ENCODE data around the gene MED29. TPM values are rescaled to one million over a fixed set of nuclear protein-coding genes. Genes with fewer than 3 reads are reported as not detected.
A peak's percentile ranks its signal among the peaks of the same experiment; 100 is the strongest.

MED29 gene
- total and polyA plus RNA-seq, 10 of the 15 experiments (the other 5 are each of a cell fraction or from before 2014, with no cell fraction given), result 3.2 to 36.6 (median 22.8) TPM

- peak overlapping the region; percentile 83 for H3K4me2 ChIP-seq (ENCODE audit: control insufficient read depth, insufficient read depth)
- intact Hi-C loops (cut with micrococcal nuclease; ENCODE audit: unreplicated experiment) (loop anchor here (10.0 kb wide), 1 partner anchor 433 kb away; the partner anchor contains the start of gene FBXO17), in situ Hi-C loops (cut with MboI) (no loop called here)
- peak overlapping the region; percentile 80 for H3K9ac ChIP-seq (ENCODE audit: control insufficient read depth, insufficient read depth, low read length)
- 0 out of 3 replicates have a peak, but pooled peaks have one; percentile 0 for ATAC-seq
- ChIA-PET CTCF (interaction anchor here (1.4 kb wide), 1 partner anchor 10 kb away, joined by 14 read pairs; no protein-coding TSS in a partner anchor), RAD21 (ENCODE audit: unreplicated experiment) (interaction anchor here (1.0 to 4.5 kb wide), 2 partner anchors 10 to 66 kb away, joined by 3 to 37 read pairs; partner anchors contain the start of gene SAMD4B), POLR2A (interaction anchor here (1.2 to 3.9 kb wide), 4 partner anchors 10 to 38 kb away, joined by 3 to 39 read pairs (median 6); partner anchors contain the start of genes MED29, PAF1, RPS16 and SUPT5H), SMC1A (ENCODE audit: uncharacterized antibody, unreplicated experiment) (interaction anchor here (1.4 to 3.0 kb wide), 2 partner anchors 9 to 17 kb away, joined by 4 to 18 read pairs; partner anchors contain the start of genes MED29 and PAF1)
- DNase-seq (ENCODE audit: low read depth, low spot score), result no peak
- H3K4me1 ChIP-seq (ENCODE audit: control insufficient read depth, insufficient read depth, low read length), result peaks cover 38% of the 10 kb centered on the region
- H3K27ac ChIP-seq (ENCODE audit: control insufficient read depth, insufficient read depth), result peak overlapping the region; percentile 100
- peaks cover 62% of the 10 kb centered on the region for H3K79me2 ChIP-seq (ENCODE audit: control insufficient read depth, insufficient read depth, low read length)
- H3K9me3 ChIP-seq (replicated peaks; ENCODE audit: control insufficient read depth, insufficient read depth, low read length), result no peaks in the 10 kb centered on the region
- H3K4me3 ChIP-seq, result peak overlapping the region; percentile 98
- H4K20me1 ChIP-seq (ENCODE audit: control insufficient read depth, insufficient read depth), result no peaks in the 10 kb centered on the region
- FAIRE-seq, result no peak
- no peak overlapping the region for H2AFZ ChIP-seq (ENCODE audit: control insufficient read depth, low read depth, low read length)
- 2% methylated on average over 35 of the region's 40 CpGs for whole genome bisulfite sequencing (ENCODE audit: insufficient coverage, insufficient replicate concordance, low lambda C conversion rate, missing lambda C conversion rate)
- BruUV-seq (replicated peaks), result no TSS peak
- no peaks in the 10 kb centered on the region for H3K27me3 ChIP-seq (replicated peaks in 1 of 2; ENCODE audit: control insufficient read depth in 2 of 2, insufficient read depth in 2 of 2, low read length in 1 of 2)
- H3K36me3 ChIP-seq (ENCODE audit: control insufficient read depth in 2 of 2, insufficient read depth in 2 of 2, low read length in 1 of 2), result peaks cover 2 to 6% of the 10 kb centered on the region in 2 experiments; a peak in 2 of 4 replicates
- peak in 1 of 2 experiments; percentile 24; a peak in 1 of 4 replicates for TF ChIP-seq BHLHE40 (IDR thresholded peaks at IDR 0.05; ENCODE audit: borderline replicate concordance in 1 of 2, low read depth in 2 of 2, low read length in 1 of 2)
- no peak for TF ChIP-seq CBFB (IDR thresholded peaks at IDR 0.05; ENCODE audit: low read depth)
- TF ChIP-seq YBX1 (IDR thresholded peaks at IDR 0.05), result no peak
- TF ChIP-seq HDGF (IDR thresholded peaks at IDR 0.05), result peak; percentile 87
- no peak for TF ChIP-seq KAT2A (conservative IDR thresholded peaks at IDR 0.05; ENCODE audit: control insufficient read depth, low read depth, low read length)
- no peak for TF ChIP-seq IRF5 (IDR thresholded peaks at IDR 0.05; ENCODE audit: borderline replicate concordance)
- TF ChIP-seq SIN3A (IDR thresholded peaks at IDR 0.05; ENCODE audit: low read depth, low read length), result no peak
- TF ChIP-seq HDAC2 (IDR thresholded peaks at IDR 0.05), result no peak
- TF ChIP-seq TBL1XR1 (IDR thresholded peaks at IDR 0.05; ENCODE audit: low read depth, low read length), result no peak
- no peak for TF ChIP-seq CEBPB (IDR thresholded peaks at IDR 0.05; ENCODE audit: borderline replicate concordance in 1 of 2, low read depth in 2 of 2, low read length in 2 of 2)
- 0 out of 2 replicates have a peak, but pooled peaks have one; percentile 6 for TF ChIP-seq RELB (IDR thresholded peaks at IDR 0.05; ENCODE audit: low read depth)
- no peak; the same call in 1 of the 2 replicates for TF ChIP-seq POLR2AphosphoS2 (IDR thresholded peaks at IDR 0.05; ENCODE audit: low read depth, low read length)
- no peak for TF ChIP-seq JUND (IDR thresholded peaks at IDR 0.05; ENCODE audit: low read depth, low read length)
- no peak for TF ChIP-seq ZNF24 (IDR thresholded peaks at IDR 0.05)
- peak; percentile 30; the same call in 1 of the 2 replicates for TF ChIP-seq GATAD2B (conservative IDR thresholded peaks at IDR 0.05; ENCODE audit: low read depth)
- TF ChIP-seq HSF1 (IDR thresholded peaks at IDR 0.05; ENCODE audit: low read depth, low read length), result no peak
- TF ChIP-seq CBX3 (IDR thresholded peaks at IDR 0.05; ENCODE audit: borderline replicate concordance, low read depth), result no peak
- no peak for TF ChIP-seq ZNF217 (IDR thresholded peaks at IDR 0.05)
- no peak for TF ChIP-seq RUNX3 (IDR thresholded peaks at IDR 0.05; ENCODE audit: low read length)
- TF ChIP-seq DPF2 (IDR thresholded peaks at IDR 0.05), result no peak
- no peak for TF ChIP-seq MEF2A (IDR thresholded peaks at IDR 0.05; ENCODE audit: insufficient read depth, low read depth, low read length)
Measured at GRCh38 chr19:39407660-39408391, 16.6 kb downstream of the MED29 start.

Measured in GM12878 (cell line).